ENCODE data around the gene KRTAP2-2. TPM values are rescaled to one million over a fixed set of nuclear protein-coding genes. Genes with fewer than 3 reads are reported as not detected.
A peak's percentile ranks its signal among the peaks of the same experiment; 100 is the strongest.

KRTAP2-2 gene
- total RNA-seq, 1 donor from 2014 or later, result not detected

- H3K4me1 Mint-ChIP-seq (ENCODE audit: low read depth, unreplicated experiment), result no peaks in the 10 kb centered on the region
- H3K4me3 Mint-ChIP-seq (ENCODE audit: unreplicated experiment), result no peak overlapping the region
- H3K27ac Mint-ChIP-seq (ENCODE audit: unreplicated experiment), result no peak overlapping the region
- peaks cover 7% of the 10 kb centered on the region for H3K36me3 Mint-ChIP-seq (ENCODE audit: unreplicated experiment)
- H3K9me3 Mint-ChIP-seq (ENCODE audit: unreplicated experiment), result peaks cover 7% of the 10 kb centered on the region
- TF ChIP-seq, protein P1, sequence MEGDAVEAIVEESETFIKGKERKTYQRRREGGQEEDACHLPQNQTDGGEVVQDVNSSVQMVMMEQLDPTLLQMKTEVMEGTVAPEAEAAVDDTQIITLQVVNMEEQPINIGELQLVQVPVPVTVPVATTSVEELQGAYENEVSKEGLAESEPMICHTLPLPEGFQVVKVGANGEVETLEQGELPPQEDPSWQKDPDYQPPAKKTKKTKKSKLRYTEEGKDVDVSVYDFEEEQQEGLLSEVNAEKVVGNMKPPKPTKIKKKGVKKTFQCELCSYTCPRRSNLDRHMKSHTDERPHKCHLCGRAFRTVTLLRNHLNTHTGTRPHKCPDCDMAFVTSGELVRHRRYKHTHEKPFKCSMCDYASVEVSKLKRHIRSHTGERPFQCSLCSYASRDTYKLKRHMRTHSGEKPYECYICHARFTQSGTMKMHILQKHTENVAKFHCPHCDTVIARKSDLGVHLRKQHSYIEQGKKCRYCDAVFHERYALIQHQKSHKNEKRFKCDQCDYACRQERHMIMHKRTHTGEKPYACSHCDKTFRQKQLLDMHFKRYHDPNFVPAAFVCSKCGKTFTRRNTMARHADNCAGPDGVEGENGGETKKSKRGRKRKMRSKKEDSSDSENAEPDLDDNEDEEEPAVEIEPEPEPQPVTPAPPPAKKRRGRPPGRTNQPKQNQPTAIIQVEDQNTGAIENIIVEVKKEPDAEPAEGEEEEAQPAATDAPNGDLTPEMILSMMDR (IDR thresholded peaks at IDR 0.05; ENCODE audit: partially characterized antibody, unreplicated experiment), result no peak
- DNase-seq, result no peak
- H3K27me3 Mint-ChIP-seq (ENCODE audit: unreplicated experiment), result peaks cover 6% of the 10 kb centered on the region
Measured at GRCh38 chr17:41076788-41077187, 21.8 kb upstream of the KRTAP2-2 start.

GRCh38 chr17:41073676-41074075 lies 18.6 kb upstream of the KRTAP2-2 start:
- no peak overlapping the region for H3K4me3 Mint-ChIP-seq (ENCODE audit: unreplicated experiment)
- no peak overlapping the region for H3K27ac Mint-ChIP-seq (ENCODE audit: unreplicated experiment)
- no peak for DNase-seq
- TF ChIP-seq, protein P1 (IDR thresholded peaks at IDR 0.05; ENCODE audit: partially characterized antibody, unreplicated experiment), result no peak
- peaks cover 5% of the 10 kb centered on the region for H3K4me1 Mint-ChIP-seq (ENCODE audit: low read depth, unreplicated experiment)
- peaks cover 8% of the 10 kb centered on the region for H3K27me3 Mint-ChIP-seq (ENCODE audit: unreplicated experiment)
- peaks cover 9% of the 10 kb centered on the region for H3K9me3 Mint-ChIP-seq (ENCODE audit: unreplicated experiment)
- H3K36me3 Mint-ChIP-seq (ENCODE audit: unreplicated experiment), result peaks cover 8% of the 10 kb centered on the region

DNA sequence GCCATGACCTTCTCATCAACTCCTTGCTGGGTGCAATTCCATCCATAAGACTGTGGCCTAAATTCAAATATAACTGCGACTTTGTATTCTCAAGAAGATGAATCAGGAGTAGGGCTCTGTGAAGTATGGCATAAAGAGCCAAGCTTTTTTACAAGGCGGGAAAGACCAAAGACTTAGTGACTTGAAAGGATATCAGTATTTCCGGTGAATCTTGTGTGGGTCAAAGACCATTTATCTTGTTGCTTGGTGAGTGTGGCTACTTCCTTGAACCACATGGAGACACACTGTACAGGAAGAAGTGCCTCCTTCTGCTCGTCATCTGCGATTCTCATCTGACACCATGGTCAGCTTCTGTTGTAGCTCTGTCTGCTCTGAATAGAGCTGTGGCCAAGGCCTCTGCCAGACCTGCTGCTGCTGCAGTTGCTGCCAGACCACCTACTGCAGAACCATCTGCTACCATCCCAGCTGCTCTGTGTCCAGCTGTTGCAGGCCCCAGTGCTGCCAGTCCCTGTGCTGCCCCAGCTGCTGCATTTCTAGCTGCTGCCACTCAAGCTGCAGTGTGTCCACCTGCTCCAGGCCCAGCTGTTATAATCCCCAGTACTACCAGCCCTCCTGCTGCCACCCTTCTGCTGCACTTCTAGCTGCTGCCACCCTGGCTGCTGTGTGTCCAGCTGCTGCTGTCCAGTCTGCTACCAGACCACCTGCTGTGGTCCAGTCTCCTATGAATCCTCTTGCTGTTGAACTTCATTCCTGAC lies 16.8 kb upstream of the KRTAP2-2 start:
- Mint-ChIP-seq H3K4me1 (ENCODE audit: low read depth, unreplicated experiment) (peaks cover 5% of the 10 kb centered on the region), H3K27ac (ENCODE audit: unreplicated experiment) (peak overlapping the region; percentile 90), H3K4me3 (ENCODE audit: unreplicated experiment) (peak overlapping the region; percentile 67), H3K27me3 (ENCODE audit: unreplicated experiment) (peaks cover 8% of the 10 kb centered on the region), H3K36me3 (ENCODE audit: unreplicated experiment) (peaks cover 8% of the 10 kb centered on the region), H3K9me3 (ENCODE audit: unreplicated experiment) (peaks cover 9% of the 10 kb centered on the region)
- TF ChIP-seq, protein P1 (IDR thresholded peaks at IDR 0.05; ENCODE audit: partially characterized antibody, unreplicated experiment), result no peak
- DNase-seq, result peak; percentile 48

- Mint-ChIP-seq H3K27me3 (ENCODE audit: unreplicated experiment) (peaks cover 8% of the 10 kb centered on the region), H3K9me3 (ENCODE audit: unreplicated experiment) (peaks cover 9% of the 10 kb centered on the region), H3K4me3 (ENCODE audit: unreplicated experiment) (no peak overlapping the region), H3K36me3 (ENCODE audit: unreplicated experiment) (peaks cover 13% of the 10 kb centered on the region), H3K4me1 (ENCODE audit: low read depth, unreplicated experiment) (peaks cover 5% of the 10 kb centered on the region), H3K27ac (ENCODE audit: unreplicated experiment) (no peak overlapping the region)
- TF ChIP-seq, protein P1 (IDR thresholded peaks at IDR 0.05; ENCODE audit: partially characterized antibody, unreplicated experiment), result no peak
- no peak for DNase-seq
Measured at GRCh38 chr17:41069031-41069430, 14.0 kb upstream of the KRTAP2-2 start.

DNA sequence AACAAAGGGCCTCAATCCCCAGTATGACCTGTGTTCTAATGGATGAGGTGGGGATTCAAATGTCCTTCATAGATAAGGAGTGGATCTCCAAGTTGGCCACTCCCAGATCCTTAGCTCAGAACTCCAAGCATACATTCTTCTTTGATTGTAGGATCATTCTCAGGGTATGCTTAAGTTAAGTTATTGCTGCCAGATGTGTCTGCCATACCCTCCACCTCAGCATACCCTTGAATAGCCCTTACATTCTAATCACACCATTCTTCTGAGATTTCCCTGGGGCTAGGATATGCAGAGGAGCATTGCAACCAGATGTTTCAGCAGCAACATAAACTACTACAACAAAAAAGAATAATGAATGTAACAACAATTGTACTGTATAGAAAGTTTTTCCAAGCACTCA lies 12.3 kb upstream of the KRTAP2-2 start:
- peaks cover 11% of the 10 kb centered on the region for H3K36me3 Mint-ChIP-seq (ENCODE audit: unreplicated experiment)
- TF ChIP-seq, protein P1 (IDR thresholded peaks at IDR 0.05; ENCODE audit: partially characterized antibody, unreplicated experiment), result no peak
- H3K27ac Mint-ChIP-seq (ENCODE audit: unreplicated experiment), result no peak overlapping the region
- no peak for DNase-seq
- H3K27me3 Mint-ChIP-seq (ENCODE audit: unreplicated experiment), result peaks cover 7% of the 10 kb centered on the region
- H3K4me1 Mint-ChIP-seq (ENCODE audit: low read depth, unreplicated experiment), result peaks cover 5% of the 10 kb centered on the region
- H3K4me3 Mint-ChIP-seq (ENCODE audit: unreplicated experiment), result no peak overlapping the region
- H3K9me3 Mint-ChIP-seq (ENCODE audit: unreplicated experiment), result peaks cover 9% of the 10 kb centered on the region

All from glutamatergic neuron (in vitro differentiated cells).